G401 (cell line): ENCODE data around the gene DHX36. TPM values are rescaled to one million over a fixed set of nuclear protein-coding genes. Genes with fewer than 3 reads are reported as not detected.
A peak's percentile ranks its signal among the peaks of the same experiment; 100 is the strongest.

Experiments used
- DNase-seq: peaks from one replicate; pipeline ENCODE4 v3.0.0-alpha.2; 2015; ENCODE audit warnings: low spot score
- in situ Hi-C: cut with HindIII; loops from 2 replicates; pipeline ENCODE4 v1.10.0; 2016; ENCODE audit warnings: low sequenced_read_pairs, mixed read lengths
- total RNA-seq: library from RNA; depleted of rRNA; stranded (reverse); fragments of >200 nt; shearing (Covaris generic); gene quantifications from 2 replicates; pipeline ENCODE4 v1.2.3, GENCODE V29; 2014

The DHX36 gene
- total RNA-seq, 1 experiment from 2014 or later = 68.8 TPM

DNA sequence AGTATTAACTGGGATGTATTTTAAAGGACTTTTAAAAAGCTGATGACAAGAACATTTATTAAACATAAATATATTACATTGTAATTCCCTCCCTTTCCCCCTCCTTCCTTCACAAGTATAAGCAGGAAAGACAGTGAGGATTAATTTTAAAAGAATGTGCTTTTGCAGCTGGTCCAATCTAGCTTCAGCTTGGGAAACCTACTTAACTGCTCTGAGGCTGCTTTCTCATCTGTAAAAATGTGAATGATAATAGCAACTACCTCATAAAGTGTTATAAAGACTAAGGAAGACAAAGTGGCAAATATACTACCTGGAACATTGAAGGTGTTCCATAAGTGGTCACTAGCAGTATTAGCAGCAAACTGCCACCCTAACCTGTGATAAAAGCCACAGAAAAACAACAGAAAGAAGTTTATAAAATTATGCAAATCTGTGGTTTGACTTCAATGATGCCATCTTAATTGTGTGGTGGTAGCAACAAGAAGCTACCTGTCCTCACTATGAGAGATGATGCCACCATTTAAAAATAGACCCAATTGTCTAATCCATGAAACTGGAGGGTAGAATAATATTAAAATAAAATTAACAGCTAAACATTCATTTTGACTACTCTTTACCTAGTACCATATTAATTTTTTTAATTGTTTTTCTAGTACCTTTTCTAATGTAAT is 20.0 kb downstream of the DHX36 start:
- no peak for DNase-seq
- in situ Hi-C loops = no loop called here

- in situ Hi-C loops = no loop called here
- DNase-seq = no peak
These were observed 22.7 kb downstream of the DHX36 start for GRCh38 chr3:154301561-154301960.

- in situ Hi-C loops = no loop called here
- DNase-seq = no peak
These were observed 30.3 kb downstream of the DHX36 start for GRCh38 chr3:154294016-154294415.

- in situ Hi-C loops = no loop called here
- no peak for DNase-seq
These were observed 34.1 kb downstream of the DHX36 start for GRCh38 chr3:154290187-154290586.

DNA sequence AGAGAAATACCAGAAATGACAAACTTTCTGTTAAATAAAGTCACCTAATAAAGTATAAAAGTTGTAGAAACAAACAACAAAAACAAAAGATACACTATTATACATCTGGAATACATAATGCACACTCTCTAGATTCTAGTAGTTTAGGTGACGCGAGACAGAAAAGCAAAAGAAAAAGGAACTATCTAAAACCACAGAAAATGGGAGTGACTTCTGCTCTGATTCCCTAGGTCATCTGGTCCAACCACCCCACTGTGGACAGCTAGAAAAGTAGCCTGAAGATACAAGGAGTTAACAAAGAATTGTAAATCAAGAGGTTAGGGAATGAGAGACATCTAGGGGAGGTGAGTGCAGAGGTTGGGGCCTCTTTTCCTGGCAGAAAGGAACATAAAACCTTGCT is 39.1 kb downstream of the DHX36 start:
- no peak for DNase-seq
- in situ Hi-C loops = no loop called here

DNA sequence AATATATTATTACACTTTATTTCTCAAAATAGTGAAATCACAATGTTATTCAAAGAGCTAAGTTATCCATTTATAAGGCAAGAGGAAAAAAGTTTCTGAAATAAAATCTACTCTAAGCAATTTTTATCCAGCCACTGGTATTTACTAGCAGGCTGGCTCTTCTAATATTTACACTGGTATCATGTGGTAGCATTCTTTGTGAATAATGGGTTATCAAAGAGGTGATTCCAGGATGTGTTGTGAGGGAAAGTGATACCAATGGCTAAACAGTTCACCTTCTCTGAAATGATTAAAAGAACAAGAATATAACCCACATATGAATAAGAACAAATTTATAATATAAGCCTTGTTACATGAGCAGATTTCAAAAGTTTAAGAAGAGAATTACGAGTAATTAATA is 44.1 kb downstream of the DHX36 start:
- DNase-seq = no peak
- in situ Hi-C loops = no loop called here

DNA sequence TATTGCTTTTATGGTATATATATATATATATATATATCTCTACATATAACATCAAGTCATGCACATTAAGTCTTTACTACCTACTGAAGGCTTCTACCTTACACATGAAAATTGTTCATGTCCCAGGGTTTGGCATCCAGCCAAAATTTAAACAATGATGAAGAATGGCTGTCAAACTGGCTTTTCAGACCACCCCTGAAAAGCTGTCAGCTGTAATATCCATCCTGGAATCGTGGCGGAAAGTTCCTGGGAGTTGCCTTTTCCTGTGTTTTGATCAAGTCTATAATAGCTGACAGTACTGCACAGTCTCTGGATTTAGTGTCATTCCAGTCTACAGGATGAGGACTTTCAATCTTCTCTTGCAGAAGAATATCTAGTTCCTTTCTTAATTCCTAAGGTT is 48.3 kb downstream of the DHX36 start:
- in situ Hi-C loops = no loop called here
- no peak for DNase-seq

DNA sequence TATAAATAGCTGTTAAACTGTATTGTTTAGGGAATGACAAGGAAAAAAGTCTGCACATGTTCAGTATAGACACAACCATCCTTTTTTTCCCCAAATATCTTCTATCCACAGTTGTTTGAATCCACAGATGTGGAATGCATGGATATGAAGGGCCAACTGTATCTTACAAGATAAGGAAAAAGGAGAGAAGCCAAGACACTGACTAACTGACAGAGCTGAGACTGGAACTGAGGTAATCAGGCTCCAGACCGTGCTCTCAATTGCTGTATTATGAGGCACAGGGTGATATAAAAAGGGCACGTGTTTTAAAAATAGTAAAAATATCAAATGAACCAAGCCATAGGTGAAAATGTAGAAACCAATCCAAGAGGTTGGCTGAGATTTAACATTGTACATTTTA is 49.0 kb downstream of the DHX36 start:
- DNase-seq = no peak
- in situ Hi-C loops = no loop called here

GRCh38 chr3:154274348-154274747 is 49.9 kb downstream of the DHX36 start:
- in situ Hi-C loops = no loop called here
- DNase-seq = peak; percentile 13

- in situ Hi-C loops = no loop called here
- DNase-seq = peak; percentile 68
These were observed 50.9 kb downstream of the DHX36 start for GRCh38 chr3:154273381-154273780.

- in situ Hi-C loops = no loop called here
- DNase-seq = no peak
These were observed 69.8 kb downstream of the DHX36 start for GRCh38 chr3:154254527-154254926.

DNA sequence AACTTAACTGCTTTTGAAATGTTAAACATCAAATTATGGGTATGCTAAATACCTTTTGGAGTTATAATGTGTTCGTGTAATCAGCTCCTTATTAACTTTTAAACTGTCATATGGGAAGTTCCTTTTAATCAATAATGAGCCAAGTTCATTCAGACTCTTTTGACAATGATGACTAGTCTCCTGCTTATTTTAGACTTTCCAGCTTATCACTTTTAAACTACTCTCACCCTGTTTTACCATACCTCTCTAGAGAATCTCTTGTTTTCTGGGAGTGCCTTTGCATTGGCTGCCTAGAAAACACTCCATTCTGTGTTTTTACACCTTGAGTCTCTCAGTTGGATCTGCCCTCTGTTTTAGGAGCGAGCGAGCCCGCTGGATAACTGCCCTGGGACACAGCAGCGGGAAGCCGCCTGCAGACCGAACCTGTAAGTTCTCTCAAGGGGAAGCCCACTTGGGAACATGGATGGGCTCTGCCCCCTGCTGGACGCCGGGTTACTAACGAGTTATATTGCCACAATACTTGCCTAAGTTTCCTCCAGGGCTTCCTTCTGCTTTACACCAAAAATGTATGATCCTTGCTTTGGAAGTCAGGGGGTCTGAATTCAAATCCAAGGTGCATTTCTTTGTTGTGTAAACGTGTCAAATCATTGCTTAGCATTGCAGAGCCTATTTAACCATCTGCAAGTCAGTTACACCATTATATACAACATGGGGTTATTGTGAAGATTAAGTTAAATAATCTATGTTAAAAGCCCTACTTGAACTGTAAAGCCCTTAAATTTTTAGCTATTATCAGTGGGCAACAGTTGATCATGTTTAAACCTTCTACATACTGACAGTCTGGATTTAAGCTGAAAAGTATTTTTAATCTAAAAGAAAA is 71.3 kb downstream of the DHX36 start:
- in situ Hi-C loops = no loop called here
- peak; percentile 60 for DNase-seq

GRCh38 chr3:154251610-154252009 is 72.7 kb downstream of the DHX36 start:
- DNase-seq = no peak
- in situ Hi-C loops = no loop called here

DNA sequence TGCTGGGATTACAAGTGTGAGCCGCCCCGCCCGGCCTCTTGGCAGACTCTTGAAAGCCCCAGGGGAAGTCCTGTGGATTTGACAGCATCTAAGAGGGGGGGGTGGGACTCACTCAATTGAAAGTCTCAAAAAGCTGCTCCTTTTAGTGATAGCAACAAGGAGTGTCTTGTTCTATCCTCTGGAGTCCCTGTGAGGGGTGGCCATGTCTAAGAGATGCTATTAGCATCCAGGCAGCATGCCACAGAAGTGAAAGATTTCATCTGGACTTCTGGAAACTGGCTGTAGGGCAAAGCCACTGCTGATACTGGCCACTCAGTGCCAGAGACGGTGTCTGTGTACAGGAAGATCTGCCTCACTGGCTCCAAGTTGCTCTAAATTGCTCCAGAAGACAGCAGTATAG is 74.0 kb downstream of the DHX36 start:
- in situ Hi-C loops = no loop called here
- DNase-seq = no peak

DNA sequence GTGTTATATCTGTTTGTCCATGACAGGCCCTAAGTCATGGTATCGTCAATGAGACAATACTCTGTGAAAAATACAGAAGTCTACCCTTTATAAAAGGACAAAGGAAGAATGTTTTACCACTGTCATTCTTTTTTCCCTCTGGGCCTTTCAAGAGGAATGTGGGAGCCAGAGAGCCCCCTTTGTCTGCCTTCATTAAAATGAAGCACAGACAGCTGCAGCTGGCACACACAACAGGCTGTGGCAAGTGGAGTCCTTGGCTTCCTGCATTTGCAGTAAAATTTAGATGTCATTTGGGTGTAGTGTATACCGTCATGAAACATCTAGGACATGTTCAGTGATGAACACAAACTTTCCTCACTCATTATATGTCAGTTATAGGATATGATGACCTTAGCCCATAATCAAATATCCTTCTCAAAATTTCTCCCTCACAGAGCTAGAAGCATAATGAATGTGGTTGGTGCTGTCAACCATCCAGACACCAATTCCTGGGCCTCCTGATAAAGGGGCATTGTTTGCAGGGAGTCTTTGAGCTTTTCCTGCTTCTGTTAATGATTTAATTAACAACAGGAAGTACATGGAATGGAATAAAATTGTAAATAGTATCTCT is 76.4 kb downstream of the DHX36 start:
- in situ Hi-C loops = no loop called here
- no peak for DNase-seq

DNA sequence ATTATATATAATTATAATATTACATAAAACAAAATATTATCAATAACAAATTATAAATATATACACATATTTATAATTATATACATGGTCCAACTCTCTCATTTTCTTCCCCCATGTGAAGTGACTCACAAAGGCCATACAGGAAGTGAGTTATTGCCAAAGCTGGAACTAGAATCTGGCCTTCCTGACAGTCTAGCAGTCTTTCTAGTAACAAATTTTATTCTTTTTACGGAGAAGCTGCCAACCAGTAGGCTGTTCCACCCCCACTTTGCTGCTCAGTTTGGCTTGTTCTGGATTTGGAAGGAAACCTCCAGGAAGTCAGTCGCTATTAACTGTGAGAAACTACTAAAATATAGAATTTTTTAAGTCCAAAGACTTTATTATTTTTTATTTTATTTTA is 79.6 kb downstream of the DHX36 start:
- in situ Hi-C loops = no loop called here
- no peak for DNase-seq

GRCh38 chr3:154243353-154243752 is 80.9 kb downstream of the DHX36 start:
- in situ Hi-C loops = no loop called here
- DNase-seq = no peak

GRCh38 chr3:154242766-154243165 is 81.5 kb downstream of the DHX36 start:
- in situ Hi-C loops = no loop called here
- DNase-seq = no peak

DNA sequence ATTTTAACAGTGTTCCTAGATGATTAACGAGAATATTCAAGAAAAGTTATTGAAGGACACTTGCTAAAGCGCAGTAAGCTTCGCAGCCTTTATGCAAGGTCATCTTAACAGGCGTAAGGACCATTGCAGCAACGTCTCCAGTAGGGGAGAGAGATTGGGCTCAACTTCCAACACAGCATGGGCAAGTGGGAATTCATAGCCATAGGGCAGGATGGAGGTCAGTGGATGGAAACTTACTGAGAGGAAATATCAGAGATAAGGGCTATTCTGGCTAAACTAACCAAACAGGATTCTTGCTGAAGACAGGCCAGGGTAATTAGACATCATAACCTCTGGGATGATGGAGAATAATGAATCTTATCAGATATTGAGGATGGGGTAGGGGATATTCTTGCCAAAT is 82.8 kb downstream of the DHX36 start:
- no peak for DNase-seq
- in situ Hi-C loops = no loop called here

GRCh38 chr3:154240235-154240634 is 84.1 kb downstream of the DHX36 start:
- no peak for DNase-seq

More at GRCh38 chr3:154240235-154240634, 84.1 kb downstream of the DHX36 start:
- in situ Hi-C loops = no loop called here
